Esophagus squamous epithelium (tissue), 4 donors: Measurements from ENCODE around the gene TOX3.

Source experiments
- POLR2A ChIP-seq, 4 donors: fragments of 450-650 bp; IDR thresholded peaks; one replicate each; pipeline ENCODE4 v1.6.1; 2017; ENCODE audit warnings: antibody characterized with exemption in 4 of 4, mild to moderate bottlenecking in 4 of 4, moderate library complexity in 3 of 4
- TF ChIP-seq, protein P1 (sequence below), 6 experiments: fragments of 450-650 bp in 4 of 6; fragments of 200-600 bp in 2 of 6; sonication (generic) in 2 of 6; IDR thresholded peaks; one replicate each; pipeline ENCODE4 v1.5.1; 2016 to 2019; ENCODE audit warnings: antibody characterized with exemption in 6 of 6, mild to moderate bottlenecking in 4 of 6, moderate library complexity in 4 of 6

DNA sequence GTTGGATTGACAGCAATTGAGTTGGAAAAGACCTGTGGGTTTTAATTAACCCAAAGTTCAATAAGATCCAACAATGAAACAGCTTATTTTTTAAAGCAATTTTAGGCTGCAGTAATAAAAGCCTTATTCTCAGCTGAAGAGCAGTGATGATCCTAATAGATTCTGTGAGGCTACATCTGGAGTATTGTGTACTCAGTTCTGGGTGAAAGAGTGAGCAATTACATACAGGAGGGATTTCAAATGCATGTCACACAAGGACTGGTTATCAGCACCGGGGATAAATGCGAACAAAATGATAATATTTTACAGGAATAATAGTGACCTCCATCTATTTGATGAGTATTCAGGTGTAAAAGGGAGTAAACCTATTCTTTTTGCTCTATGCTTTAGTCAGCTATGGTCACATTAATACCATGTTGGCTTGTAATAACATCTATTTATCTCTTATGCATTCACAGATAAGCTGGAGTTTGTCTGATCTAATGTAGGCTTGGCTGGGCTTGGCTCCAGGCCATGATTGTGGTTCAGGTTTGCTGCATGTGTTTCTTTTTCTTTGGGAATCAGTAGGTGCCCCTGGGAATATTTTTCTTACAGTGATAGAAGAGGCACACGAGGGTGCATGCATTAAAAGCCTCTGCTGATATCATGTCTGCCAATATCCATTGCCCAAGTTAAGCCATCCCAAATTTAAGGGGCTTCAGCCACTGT lies 22.2 kb upstream of the TOX3 start:
- no peak for TF ChIP-seq POLR2A (IDR thresholded peaks at IDR 0.05)
- TF ChIP-seq, protein P1, sequence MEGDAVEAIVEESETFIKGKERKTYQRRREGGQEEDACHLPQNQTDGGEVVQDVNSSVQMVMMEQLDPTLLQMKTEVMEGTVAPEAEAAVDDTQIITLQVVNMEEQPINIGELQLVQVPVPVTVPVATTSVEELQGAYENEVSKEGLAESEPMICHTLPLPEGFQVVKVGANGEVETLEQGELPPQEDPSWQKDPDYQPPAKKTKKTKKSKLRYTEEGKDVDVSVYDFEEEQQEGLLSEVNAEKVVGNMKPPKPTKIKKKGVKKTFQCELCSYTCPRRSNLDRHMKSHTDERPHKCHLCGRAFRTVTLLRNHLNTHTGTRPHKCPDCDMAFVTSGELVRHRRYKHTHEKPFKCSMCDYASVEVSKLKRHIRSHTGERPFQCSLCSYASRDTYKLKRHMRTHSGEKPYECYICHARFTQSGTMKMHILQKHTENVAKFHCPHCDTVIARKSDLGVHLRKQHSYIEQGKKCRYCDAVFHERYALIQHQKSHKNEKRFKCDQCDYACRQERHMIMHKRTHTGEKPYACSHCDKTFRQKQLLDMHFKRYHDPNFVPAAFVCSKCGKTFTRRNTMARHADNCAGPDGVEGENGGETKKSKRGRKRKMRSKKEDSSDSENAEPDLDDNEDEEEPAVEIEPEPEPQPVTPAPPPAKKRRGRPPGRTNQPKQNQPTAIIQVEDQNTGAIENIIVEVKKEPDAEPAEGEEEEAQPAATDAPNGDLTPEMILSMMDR (IDR thresholded peaks at IDR 0.05), result no peak
